Omental fat pad (tissue), 4 donors: ENCODE measurements around the gene TKTL1. TPM values are rescaled to one million over a fixed set of nuclear protein-coding genes. Genes with fewer than 3 reads are reported as not detected.
"Not testable (repeated sequence)": the region's sequence is repeated elsewhere in the genome, so short reads cannot be mapped to it uniquely, and the experiment has no call there.

Source experiments
- ATAC-seq: fragments of 150-250 bp; one replicate; pipeline ENCODE4 v1.9.1; 2016; ENCODE audit warnings: mild to moderate bottlenecking, moderate library complexity; ENCODE audit not compliant: low FRiP score
- DNase-seq: peaks from one replicate; pipeline ENCODE4 v3.0.0-alpha.2; 2019; ENCODE audit warnings: low spot score
- CTCF ChIP-seq, 3 donors: fragments of 450-650 bp; IDR thresholded peaks; one replicate each; pipeline ENCODE4 v1.5.1; 2016 to 2017; ENCODE audit warnings: antibody characterized with exemption in 3 of 3, mild to moderate bottlenecking in 3 of 3, moderate library complexity in 2 of 3
- total RNA-seq, 4 donors: library from RNA; depleted of rRNA; stranded (reverse); fragments of >200 nt; gene quantifications; one replicate each; pipeline ENCODE4 v1.1.0, GENCODE V29; 2016

TKTL1 gene
- total RNA-seq = under 1 TPM in 2 of 4 donors, not detected in 2; 0.38 to 0.48 TPM

- DNase-seq = no peak
- ATAC-seq = no peak
- no peak for TF ChIP-seq CTCF (IDR thresholded peaks at IDR 0.05)
Measured at GRCh38 chrX:154295664-154296310, at the start of gene TKTL1. TSS of gene TKTL1 (plus strand) at chrX:154295795. CDS start at chrX:154295860, 65 bp downstream.

GRCh38 chrX:154247377-154248045 lies 48.1 kb upstream of the TKTL1 start:
- ATAC-seq = peak; percentile 88
- not testable (repeated sequence) for DNase-seq

- not testable (repeated sequence) for ATAC-seq, DNase-seq
Measured at GRCh38 chrX:154248076-154248475, 47.5 kb upstream of the TKTL1 start.

GRCh38 chrX:154257282-154257681 lies 38.3 kb upstream of the TKTL1 start, which contains the start of gene OPN1MW3:
TSS of gene OPN1MW3 (plus strand) at chrX:154257582. CDS start at chrX:154257620, 38 bp downstream.
- not testable (repeated sequence) for DNase-seq, ATAC-seq

GRCh38 chrX:154258711-154259110 lies 36.9 kb upstream of the TKTL1 start:
- DNase-seq, ATAC-seq: not testable (repeated sequence)

- DNase-seq, ATAC-seq: not testable (repeated sequence)
Measured at GRCh38 chrX:154263072-154263471, 32.5 kb upstream of the TKTL1 start.

- ATAC-seq, DNase-seq: not testable (repeated sequence)
Measured at GRCh38 chrX:154269245-154269644, 26.4 kb upstream of the TKTL1 start.

GRCh38 chrX:154284489-154285338 lies 10.9 kb upstream of the TKTL1 start:
- not testable (repeated sequence) for DNase-seq
- ATAC-seq = peak; percentile 77

- not testable (repeated sequence) for ATAC-seq, DNase-seq
Measured at GRCh38 chrX:154286406-154286805, 9.2 kb upstream of the TKTL1 start.

GRCh38 chrX:154294791-154295574 lies 612 bp upstream of the TKTL1 start, which contains the start of gene TEX28:
TSS of gene TEX28 (minus strand) at chrX:154295124. CDS start at chrX:154292117, 3,007 bp downstream.
- ATAC-seq (no peak), DNase-seq (no peak)
- TF ChIP-seq CTCF (IDR thresholded peaks at IDR 0.05) = no peak

- DNase-seq (no peak), ATAC-seq (no peak)
- no peak for TF ChIP-seq CTCF (IDR thresholded peaks at IDR 0.05)
Measured at GRCh38 chrX:154296731-154297130, 1.1 kb downstream of the TKTL1 start.
